ENCODE measurements around the gene LRRTM3.

Gene LRRTM3

DNA sequence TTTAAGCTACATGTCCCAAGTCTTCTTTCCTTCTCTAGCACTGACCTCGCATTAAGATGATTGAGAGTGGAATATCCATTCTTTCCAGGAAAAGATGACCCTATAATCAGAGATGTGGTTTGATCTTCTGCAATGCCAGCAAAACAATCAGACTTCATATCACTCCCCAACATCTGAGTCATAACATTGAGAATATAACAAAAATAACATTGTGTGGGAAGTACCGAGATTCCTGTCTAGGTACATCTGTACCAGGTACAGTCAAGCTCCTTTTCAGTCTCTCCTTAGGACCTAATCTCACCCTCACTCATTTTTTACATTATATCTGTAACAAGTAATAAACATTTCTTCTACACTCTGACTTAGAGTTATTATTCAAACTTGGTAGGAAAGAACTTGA is 201.6 kb downstream of the LRRTM3 start:
- no peak for DNase-seq (ENCODE audit: low read depth)

DNA sequence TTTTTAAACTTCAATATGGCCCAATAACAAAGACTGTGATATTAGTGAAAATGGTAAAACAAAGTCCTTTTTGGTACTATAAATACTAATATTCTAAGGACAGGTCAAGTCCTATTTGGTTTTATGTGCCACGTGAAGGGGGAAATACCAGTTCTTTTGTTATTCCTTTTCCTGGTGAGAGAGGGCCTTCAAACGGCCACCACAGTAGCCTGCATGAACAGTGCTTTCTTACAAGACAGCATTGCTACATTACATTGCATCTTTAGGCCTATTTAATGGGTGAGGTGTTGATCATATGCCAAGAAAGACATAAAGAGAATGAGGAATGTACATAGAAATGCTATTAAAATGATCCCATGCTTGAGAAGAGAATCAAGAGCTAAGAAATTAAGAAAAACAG is 214.8 kb downstream of the LRRTM3 start:
- DNase-seq (ENCODE audit: low read depth) = no peak

DNA sequence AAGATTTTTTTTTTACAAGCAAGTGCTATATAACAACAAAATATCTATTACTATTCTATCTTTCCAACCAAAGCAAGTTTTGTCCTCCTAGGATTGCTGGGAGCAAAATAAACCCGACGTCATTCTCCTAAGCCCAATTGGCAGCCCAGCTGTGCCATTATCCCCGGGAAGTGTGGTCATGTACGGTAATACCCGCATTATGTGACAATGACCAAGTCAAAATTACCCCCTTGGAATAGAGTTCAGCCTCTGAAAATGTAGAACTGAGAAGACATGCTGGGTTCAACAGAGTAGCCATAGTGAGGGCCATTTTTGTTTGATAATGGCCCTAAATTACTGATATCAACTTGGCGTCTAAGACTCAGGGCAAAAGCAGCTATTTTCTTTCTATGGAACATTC is 215.5 kb downstream of the LRRTM3 start:
- DNase-seq (ENCODE audit: low read depth) = no peak

DNA sequence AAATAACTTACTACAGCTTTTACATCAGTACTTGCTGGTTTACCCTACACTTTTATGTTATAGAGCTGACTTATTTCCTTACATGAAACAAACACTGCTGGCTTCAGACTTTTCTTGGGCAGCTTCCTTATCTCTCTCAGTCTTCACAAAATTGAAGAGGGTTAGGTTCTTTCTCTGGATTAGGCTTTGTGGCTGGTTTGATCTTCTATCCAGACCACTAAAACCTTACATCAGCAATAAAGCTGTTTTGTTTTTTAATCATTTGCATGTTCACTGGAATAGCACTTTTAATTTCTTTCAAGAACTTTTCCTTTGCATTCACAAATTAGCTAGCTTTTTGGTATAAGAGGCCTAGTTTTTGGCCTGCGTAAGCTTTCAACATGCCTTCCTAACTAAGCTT is 218.7 kb downstream of the LRRTM3 start:
- DNase-seq (ENCODE audit: low read depth) = no peak

All from stimulated activated CD8-positive, alpha-beta memory T cell treated with anti-CD3 and anti-CD28 coated beads, Interleukin-4, amount 100 ng/mL, for 24 hours (primary cell).